GM19193 (cell line): Measurements from ENCODE around the gene GPN2.

Experiments used
- POLR2A ChIP-seq: IDR thresholded peaks from 4 replicates; pipeline ENCODE4 v1.6.1; 2011; ENCODE audit not compliant: insufficient read depth, insufficient read length; ENCODE audit errors: extremely low read depth

GPN2 gene

DNA sequence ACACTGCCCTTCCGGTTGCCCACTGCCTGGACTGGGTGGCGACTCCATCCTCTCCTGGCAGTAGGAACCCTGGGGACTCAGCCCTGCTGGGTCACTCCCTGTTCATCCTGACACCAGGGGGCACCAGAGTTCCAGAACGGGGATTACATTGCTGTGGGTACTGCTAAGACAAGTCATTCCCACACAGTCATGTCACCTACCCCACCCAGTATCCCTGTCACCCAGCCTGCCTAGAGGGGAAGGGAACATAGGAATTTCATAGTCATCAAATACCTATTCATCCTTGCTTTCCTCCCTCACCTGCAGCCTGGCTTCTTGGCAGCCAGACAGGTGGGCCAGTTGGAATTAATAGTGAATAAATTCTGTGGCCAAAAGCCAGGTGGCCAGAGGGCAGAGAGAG, 36.9 kb downstream of the GPN2 start:
- TF ChIP-seq POLR2A, result no peak

DNA sequence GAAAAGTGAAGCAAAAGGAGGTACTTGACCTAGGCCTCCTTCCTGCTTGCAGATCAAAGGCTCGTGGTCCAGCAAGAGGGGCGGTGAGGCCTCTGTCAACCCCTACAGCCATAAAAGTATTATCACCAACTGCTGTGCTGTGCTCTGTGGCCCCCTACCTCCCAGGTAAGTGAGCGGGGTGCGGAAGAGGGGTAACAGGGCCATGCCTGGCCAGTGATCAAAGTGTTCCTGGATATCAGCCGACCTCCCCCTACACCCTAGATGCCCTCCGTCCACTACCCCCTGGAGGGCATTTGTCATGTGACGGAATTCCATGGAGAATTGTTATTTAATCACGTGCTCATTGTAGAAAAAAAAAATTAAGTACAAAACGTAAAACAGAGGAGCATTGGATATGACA, 37.4 kb downstream of the GPN2 start:
- no peak for TF ChIP-seq POLR2A

DNA sequence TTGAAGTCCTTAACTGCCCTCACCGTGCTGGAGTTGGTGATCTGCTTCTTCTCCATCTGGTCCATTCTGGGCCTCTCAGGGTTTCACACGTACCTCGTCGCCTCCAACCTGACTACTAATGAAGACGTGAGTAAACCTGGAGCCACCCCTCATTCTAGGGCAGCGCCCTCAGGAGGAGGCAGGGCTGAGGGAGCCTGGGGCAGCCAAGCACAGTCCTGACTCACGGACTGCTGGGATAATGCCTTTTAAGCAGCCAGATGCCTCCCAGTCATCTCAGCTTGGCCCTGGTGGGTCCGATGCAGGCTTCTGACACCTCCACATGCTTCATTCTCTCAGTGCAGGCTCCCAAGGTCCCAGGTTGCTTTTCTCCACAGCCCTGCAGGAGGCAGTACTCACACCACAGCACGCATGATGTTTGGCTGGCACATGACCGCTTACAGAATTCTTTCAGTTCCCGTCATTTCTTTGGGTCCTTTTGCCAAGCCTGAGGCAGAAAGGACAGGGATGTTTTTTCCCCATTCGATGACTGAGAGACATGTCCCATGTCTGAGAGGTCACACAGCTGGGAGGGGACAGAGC, 38.9 kb downstream of the GPN2 start:
- TF ChIP-seq POLR2A, result no peak

DNA sequence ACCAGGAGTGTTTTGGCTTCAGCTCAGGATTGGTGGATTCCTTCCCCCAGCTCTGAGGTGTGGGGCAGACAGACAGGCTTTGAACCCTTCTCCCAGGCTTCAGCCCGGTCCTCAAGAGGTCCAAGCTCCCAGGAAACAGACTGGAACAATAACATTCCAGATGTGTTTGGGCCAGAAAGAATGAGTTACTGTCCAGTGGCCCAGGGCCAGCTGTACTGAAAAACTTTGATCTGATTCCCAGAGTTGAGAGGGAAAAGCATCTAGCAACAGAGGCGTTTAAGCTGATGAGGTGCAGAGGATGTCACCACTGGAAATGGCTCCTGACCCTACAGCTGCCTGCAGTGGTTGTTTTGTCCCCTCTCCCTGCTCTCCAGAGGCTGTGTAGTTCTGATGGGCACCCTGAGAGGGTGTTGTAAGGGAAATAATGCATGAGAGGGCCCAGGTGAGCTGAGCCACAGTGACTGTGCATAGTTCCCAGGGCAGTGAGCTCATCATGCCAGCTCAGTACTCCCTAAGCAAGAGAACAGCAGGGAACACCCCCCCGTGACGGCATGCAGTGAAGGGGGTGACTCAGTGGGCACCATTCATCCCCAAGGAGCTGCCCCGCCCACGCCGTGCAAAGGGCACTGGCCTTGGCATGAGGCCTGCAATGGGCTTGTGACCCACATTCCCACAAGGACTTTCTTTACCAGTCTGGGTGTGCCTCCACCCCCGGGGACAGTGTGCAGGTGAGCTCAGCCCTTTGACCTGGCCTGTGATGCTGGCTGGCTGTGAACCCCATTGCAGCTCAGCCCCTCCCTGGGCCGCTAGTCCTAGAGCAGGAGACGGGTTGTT, 40.9 kb downstream of the GPN2 start:
- TF ChIP-seq POLR2A, result no peak

DNA sequence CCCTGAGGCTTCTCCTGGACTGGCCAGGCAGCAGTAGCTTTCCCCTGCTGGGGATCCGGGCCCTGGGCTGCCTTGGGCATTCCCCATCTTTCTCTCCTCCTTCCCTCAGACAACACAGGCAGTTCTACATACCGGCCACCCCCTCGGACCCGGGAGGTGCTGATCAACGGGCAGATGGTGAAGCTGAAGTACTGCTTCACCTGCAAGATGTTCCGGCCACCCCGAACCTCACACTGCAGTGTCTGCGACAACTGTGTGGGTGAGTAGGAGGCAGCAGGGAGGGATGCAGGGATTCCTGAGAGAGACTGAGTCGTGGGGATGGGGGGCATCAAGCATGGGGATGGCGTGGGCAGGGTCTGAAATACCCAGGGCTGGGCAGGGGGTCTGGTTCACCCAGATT, 41.6 kb downstream of the GPN2 start:
- TF ChIP-seq POLR2A, result no peak

DNA sequence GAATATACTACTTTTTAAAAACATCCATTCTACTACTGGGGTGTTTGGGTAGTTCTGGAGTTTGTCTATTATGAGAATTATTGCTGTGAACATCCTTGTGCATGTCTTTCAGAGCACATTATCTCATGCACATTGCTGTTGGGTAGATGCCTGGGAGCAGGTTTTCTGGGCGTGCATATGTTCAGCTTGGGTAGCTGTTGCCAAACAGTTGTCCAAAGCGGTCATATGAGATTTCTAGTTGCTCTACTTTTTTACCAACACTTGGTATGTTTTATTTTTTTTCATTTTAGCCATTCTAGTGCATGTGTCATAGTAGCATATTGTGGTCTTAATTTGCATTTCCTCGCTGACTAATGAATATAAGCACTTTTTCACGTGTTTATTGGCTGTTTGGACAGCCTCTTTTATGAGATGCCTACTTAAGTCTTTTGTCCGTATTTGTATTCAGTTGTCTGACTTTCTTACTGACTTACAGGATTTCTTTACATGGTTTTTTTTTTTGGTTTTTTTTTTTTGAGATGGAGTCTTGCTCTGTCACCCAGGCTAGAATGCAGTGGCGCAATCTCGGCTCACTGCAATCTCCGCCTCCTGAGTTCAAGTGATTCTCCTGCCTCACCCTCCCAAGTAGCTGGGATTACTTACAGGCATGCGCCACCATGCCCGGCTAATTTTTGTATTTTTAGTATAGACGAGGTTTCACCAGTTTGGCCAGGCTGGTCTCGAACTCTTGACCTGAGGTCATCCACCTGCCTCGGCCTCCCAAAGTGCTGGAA, 45.5 kb downstream of the GPN2 start:
- TF ChIP-seq POLR2A, result no peak

DNA sequence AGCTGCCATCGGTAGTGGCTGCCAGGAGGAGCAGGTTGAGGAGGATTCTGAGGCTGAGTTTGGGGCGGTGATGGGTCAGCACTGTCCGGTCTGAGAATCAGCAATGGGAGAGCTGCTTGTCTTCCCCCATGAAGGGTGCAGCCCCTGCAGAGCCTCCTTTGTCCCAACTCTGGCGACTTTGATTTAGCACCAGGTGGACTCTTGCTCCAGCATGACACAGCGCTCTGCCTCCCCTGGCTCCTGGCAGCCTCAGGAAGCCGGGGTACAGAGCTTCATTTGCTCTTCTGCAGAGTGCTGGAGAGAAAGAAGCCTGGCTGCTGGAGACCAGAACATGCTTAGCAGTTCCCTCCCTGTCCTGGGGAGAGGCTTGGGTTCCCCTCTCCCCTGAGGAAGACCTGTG, 50.3 kb downstream of the GPN2 start:
- no peak for TF ChIP-seq POLR2A

DNA sequence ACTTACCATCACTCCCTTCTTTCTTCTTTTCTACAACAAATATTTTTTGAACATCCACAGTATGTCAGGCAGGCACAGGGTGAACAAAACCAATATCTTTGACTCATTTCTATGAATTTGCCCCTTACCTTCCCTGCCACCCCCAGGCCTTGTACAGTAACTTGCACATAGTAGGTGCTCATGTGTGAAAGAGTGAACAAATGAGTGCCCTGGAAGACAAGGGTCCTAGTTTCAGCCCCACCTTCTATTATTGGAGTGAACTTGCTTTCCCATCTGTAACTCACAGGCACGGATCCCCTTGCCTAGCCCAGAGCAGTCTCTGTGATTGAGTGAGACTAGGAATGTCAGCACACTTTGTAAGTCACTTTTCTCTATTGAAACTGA, 50.8 kb downstream of the GPN2 start:
- no peak for TF ChIP-seq POLR2A

DNA sequence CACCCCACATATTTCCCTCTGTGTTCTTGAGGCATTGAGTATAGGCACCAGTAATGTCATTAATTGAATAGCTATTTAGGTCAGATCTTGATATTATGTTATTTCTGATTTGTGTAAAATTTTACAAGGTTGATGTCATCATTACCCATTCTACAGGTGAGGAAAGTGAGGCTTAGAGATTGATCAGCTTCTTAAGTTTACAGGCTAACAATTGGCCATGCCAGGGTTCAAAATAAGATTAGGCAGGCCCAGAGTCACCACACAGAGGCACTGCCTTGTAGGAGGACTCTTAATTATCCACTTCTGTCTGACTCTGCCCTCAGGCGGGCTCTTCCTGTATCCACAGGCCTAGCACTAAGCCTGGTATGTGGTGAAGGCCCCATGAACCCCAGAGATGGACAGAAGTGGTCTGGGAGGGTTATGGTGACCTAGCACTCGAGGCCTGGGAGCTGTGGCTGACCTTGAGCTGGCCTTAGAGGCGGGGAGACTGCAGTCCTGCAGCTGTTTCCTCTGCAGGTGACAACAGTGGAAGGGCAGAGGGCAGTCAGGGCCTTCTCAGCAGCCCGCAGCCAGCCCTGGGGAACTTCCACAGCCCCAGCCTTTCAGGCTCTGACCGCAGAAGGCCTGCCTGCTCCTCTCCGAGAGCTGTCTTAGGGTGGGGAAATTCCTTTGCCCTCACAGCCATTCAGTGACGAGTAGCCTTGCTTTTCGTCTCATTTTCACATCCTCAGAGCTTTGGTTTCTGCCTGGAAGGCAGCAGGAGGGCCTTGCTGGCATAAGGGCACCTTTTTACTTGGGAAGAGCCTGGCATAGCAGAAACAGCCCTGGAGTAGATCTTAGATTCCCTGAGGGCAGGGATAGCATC, 51.4 kb downstream of the GPN2 start:
- TF ChIP-seq POLR2A, result peak; percentile 62

DNA sequence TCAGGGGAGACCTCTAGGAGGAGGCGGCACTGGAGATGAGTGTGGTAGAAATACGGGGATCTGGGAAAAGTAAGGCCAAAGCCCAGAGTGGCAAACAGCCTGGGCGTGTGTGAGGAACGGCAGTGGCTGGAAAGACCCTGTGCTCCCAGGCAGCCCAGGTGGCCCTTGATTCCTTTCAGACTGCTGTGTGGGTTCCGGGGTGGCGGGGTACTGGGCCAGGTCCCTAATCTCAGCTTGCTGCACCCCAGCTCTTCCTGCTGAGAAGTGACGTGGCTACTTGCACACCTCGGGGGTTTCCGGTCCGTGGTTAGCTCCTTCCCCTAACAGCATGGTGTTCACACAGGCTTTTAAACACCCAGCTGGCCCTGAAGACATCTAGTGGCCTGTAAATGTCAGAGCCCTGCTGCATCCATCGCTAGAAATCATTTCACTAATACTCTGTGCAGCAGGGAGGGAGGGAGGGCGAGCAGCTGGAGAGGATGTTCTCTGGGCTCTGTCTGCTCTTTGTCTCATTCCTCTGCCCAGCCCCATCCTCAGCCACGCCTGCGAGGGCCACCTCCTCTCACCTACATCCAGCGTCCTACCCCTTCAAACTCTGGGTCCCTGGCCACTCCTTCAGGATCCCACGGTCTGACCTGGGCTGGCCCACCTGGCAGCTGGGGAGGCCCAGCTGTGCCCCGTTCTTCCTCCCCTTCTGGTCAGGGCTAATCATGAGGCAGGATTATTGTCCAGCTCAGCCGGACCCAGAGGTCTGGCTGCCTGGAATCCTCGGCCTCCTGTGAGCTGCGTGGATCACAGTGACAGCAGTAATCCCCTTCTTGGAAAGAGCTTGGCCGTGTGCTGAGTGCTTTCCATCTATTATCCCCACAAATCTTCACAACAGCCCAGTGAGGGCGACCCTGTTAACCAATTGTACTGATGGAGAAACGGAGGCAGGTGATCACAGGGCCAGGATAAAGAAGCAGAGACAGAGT, 56.4 kb downstream of the GPN2 start:
- peak; percentile 71 for TF ChIP-seq POLR2A

DNA sequence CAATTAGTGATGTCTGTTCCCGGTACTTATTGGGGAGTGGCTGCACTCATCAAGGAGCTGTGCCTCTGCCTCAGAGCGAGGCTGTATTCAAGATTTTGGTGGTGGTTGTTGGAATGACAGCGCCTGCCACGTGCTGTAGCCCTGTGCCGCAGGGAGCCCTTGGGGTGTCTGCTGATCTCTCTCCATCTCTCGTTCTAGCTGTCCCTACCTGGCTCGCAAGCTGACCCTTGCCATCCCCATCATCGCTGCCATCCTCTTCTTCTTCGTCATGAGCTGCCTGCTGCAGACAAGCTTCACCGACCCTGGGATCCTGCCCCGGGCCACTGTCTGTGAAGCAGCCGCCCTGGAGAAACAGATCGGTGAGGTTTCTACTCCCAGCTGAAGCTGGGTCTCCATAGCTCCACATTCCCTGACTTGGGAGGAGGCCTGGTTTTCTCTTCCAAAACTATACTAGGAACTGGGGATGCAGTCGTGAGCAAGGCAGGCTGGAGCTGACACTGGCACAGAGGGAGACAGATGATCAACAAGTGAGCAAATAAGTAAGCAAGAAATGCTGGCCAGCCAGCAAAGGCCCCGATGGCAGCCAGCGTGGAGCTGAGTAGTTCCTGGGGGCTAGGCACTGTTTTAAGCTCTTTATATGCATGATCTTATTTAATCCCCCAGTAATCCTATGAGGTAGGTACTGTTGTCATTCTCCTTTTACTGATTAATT, 57.7 kb downstream of the GPN2 start:
- no peak for TF ChIP-seq POLR2A

DNA sequence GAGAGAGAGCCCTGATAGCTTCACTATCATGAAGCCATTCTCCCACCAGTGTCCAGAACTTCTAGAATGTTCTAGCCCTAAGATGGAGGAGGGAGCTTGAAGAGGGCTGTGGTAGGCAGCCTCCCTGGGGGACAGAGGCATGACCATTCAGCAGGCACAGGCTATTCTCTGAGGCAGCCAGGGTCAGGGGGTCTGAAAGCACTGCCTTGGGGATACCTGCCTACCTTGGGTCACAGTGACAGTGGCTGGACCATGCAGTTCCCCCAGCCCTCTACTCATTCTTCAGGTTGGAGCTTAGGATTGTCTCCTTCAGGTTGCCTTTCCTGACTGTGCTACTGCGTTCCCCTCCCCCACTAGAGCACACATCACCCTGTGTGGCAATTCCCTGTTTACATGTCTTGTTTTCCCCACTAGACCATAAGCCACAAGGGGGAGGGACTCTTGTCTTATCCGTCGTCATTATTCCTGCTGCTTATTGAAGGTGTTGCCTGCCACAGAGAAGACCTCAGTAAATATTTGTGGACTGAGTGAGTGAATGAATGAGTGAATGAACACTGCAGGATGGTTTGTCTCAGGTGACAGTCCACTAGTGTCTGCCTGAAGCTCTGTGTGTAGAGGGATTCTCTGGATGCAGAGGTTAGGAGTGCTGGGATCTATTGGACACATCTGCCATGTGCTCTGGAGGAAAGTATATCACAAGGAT, 58.4 kb downstream of the GPN2 start:
- TF ChIP-seq POLR2A, result no peak

DNA sequence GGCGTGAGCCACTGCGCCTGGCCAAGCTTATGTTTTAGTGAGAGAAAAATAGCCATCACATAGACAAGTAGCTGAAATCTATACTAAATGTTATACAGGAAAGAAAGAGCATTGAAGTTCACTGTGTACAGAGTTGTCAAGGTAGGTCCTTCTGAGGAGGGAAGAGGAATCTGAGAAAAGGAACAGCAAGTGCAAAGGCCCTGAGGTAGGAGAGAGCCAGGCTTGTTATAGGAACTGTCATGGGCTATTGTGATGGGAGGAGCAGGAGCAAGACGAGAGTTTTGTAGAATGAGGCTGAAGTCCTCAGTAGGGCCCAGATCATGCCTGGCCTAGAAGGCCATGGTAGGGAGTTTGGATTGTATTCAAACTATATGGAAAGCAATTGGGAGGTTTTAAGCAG, 59.0 kb downstream of the GPN2 start:
- no peak for TF ChIP-seq POLR2A
